Measurements from ENCODE around the gene DECR2.

GRCh38 chr16:427250-427649 lies 25.6 kb downstream of the DECR2 start:
- no peak for TF ChIP-seq CTCF (IDR thresholded peaks at IDR 0.05)
- TF ChIP-seq EZH2 (IDR thresholded peaks at IDR 0.05) = no peak
